SK-N-SH treated with all-trans-retinoic acid at 6 μM for 48 hours (cell line): ENCODE measurements around the gene OR10A3.

ENCODE experiments used
- ATAC-seq: fragments of 200-7000 bp; cut with Tn5 transposase; 3 replicates; pipeline ENCODE4 v1.9.1; 2020; ENCODE audit warnings: mild to moderate bottlenecking, moderate library complexity
- ARNTL ChIP-seq: fragments of 450-650 bp; formaldehyde crosslinking; IDR thresholded peaks from 2 replicates; pipeline ENCODE4 v1.5.0; 2020; ENCODE audit warnings: low read depth, mild to moderate bottlenecking, moderate library complexity, borderline replicate concordance
- BACH2 ChIP-seq: fragments of 250-450 bp; sonication (Bioruptor Pico); IDR thresholded peaks from 2 replicates; pipeline ENCODE4 v1.9.0; 2021; ENCODE audit warnings: mild to moderate bottlenecking, borderline replicate concordance
- CREB5 ChIP-seq: fragments of 250-450 bp; sonication (Bioruptor Pico); IDR thresholded peaks from 2 replicates; pipeline ENCODE4 v1.5.1; 2020; ENCODE audit warnings: low read depth, mild to moderate bottlenecking, moderate library complexity
- CSDC2 ChIP-seq: fragments of 250-450 bp; sonication (Bioruptor Pico); IDR thresholded peaks from 2 replicates; pipeline ENCODE4 v1.5.0; 2020; ENCODE audit warnings: mild to moderate bottlenecking, moderate library complexity
- ESRRG ChIP-seq: fragments of 250-450 bp; sonication (Bioruptor Pico); IDR thresholded peaks from 2 replicates; pipeline ENCODE4 v1.6.1; 2021; ENCODE audit warnings: mild to moderate bottlenecking
- GLIS3 ChIP-seq: fragments of 250-450 bp; sonication (Bioruptor Pico); IDR thresholded peaks from 2 replicates; pipeline ENCODE4 v1.5.0; 2020; ENCODE audit warnings: mild to moderate bottlenecking, moderate library complexity
- ISL1 ChIP-seq: fragments of 250-450 bp; sonication (Bioruptor Pico); IDR thresholded peaks from 2 replicates; pipeline ENCODE4 v2.1.2; 2022; ENCODE audit warnings: mild to moderate bottlenecking, moderate library complexity
- OSR1 ChIP-seq: fragments of 250-450 bp; sonication (Bioruptor Pico); IDR thresholded peaks from 2 replicates; pipeline ENCODE4 v1.8.0; 2022; ENCODE audit warnings: moderate library complexity, mild to moderate bottlenecking, inconsistent platforms
- PPARA ChIP-seq: fragments of 250-450 bp; sonication (Bioruptor Pico); IDR thresholded peaks from 2 replicates; pipeline ENCODE4 v1.5.0; 2020; ENCODE audit warnings: mild to moderate bottlenecking, borderline replicate concordance
- RARB ChIP-seq: fragments of 250-450 bp; sonication (Bioruptor Pico); IDR thresholded peaks from 2 replicates; pipeline ENCODE4 v1.8.0; 2021; ENCODE audit warnings: mild to moderate bottlenecking, moderate library complexity
- ZC3H10 ChIP-seq: fragments of 250-450 bp; sonication (Bioruptor Pico); IDR thresholded peaks from 2 replicates; pipeline ENCODE4 v1.5.1; 2021; ENCODE audit warnings: mild to moderate bottlenecking, moderate library complexity
- ZFP3 ChIP-seq: fragments of 250-450 bp; sonication (Bioruptor Pico); IDR thresholded peaks from 2 replicates; pipeline ENCODE4 v1.5.0; 2020; ENCODE audit warnings: mild to moderate bottlenecking, moderate library complexity
- ZFP30 ChIP-seq: fragments of 450-650 bp; formaldehyde crosslinking; IDR thresholded peaks from 2 replicates; pipeline ENCODE4 v1.5.0; 2022; ENCODE audit warnings: mild to moderate bottlenecking, moderate library complexity
- ZNF565 ChIP-seq: fragments of 450-650 bp; formaldehyde crosslinking; conservative IDR thresholded peaks from 2 replicates; pipeline ENCODE4 v1.5.0; 2020; ENCODE audit warnings: low read depth, mild to moderate bottlenecking, moderate library complexity
- ZNF70 ChIP-seq: fragments of 450-650 bp; formaldehyde crosslinking; IDR thresholded peaks from 2 replicates; pipeline ENCODE4 v1.5.0; 2020; ENCODE audit warnings: mild to moderate bottlenecking, moderate library complexity
- ZNF8 ChIP-seq: fragments of 450-650 bp; formaldehyde crosslinking; IDR thresholded peaks from 2 replicates; pipeline ENCODE4 v1.5.0; 2020; ENCODE audit warnings: mild to moderate bottlenecking, moderate library complexity
- TF ChIP-seq, protein P1 (sequence below): fragments of 250-450 bp; sonication (Bioruptor Pico); IDR thresholded peaks from 2 replicates; pipeline ENCODE4 v1.8.0; 2021; ENCODE audit warnings: low read depth, mild to moderate bottlenecking, moderate library complexity, borderline replicate concordance
- TF ChIP-seq, protein P2 (sequence below): fragments of 250-450 bp; sonication (Bioruptor Pico); IDR thresholded peaks from 2 replicates; pipeline ENCODE4 v1.8.0; 2020; ENCODE audit warnings: mild to moderate bottlenecking, moderate library complexity, borderline replicate concordance
- TF ChIP-seq, protein P3 (sequence below): fragments of 250-450 bp; sonication (Bioruptor Pico); IDR thresholded peaks from 2 replicates; pipeline ENCODE4 v1.5.0; 2020; ENCODE audit warnings: mild to moderate bottlenecking, moderate library complexity

Gene OR10A3

GRCh38 chr11:7983832-7984590 lies 42.5 kb upstream of the OR10A3 start:
- TF ChIP-seq ZFP3 (CRISPR knock-in tag): no peak
- no peak for TF ChIP-seq GLIS3 (CRISPR knock-in tag)
- no peak for TF ChIP-seq OSR1 (CRISPR knock-in tag)
- TF ChIP-seq ZNF8 (CRISPR knock-in tag): no peak
- TF ChIP-seq, protein P1, sequence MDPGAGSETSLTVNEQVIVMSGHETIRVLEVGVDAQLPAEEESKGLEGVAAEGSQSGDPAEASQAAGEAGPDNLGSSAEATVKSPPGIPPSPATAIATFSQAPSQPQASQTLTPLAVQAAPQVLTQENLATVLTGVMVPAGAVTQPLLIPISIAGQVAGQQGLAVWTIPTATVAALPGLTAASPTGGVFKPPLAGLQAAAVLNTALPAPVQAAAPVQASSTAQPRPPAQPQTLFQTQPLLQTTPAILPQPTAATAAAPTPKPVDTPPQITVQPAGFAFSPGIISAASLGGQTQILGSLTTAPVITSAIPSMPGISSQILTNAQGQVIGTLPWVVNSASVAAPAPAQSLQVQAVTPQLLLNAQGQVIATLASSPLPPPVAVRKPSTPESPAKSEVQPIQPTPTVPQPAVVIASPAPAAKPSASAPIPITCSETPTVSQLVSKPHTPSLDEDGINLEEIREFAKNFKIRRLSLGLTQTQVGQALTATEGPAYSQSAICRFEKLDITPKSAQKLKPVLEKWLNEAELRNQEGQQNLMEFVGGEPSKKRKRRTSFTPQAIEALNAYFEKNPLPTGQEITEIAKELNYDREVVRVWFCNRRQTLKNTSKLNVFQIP (CRISPR knock-in tag): no peak
- TF ChIP-seq, protein P2, sequence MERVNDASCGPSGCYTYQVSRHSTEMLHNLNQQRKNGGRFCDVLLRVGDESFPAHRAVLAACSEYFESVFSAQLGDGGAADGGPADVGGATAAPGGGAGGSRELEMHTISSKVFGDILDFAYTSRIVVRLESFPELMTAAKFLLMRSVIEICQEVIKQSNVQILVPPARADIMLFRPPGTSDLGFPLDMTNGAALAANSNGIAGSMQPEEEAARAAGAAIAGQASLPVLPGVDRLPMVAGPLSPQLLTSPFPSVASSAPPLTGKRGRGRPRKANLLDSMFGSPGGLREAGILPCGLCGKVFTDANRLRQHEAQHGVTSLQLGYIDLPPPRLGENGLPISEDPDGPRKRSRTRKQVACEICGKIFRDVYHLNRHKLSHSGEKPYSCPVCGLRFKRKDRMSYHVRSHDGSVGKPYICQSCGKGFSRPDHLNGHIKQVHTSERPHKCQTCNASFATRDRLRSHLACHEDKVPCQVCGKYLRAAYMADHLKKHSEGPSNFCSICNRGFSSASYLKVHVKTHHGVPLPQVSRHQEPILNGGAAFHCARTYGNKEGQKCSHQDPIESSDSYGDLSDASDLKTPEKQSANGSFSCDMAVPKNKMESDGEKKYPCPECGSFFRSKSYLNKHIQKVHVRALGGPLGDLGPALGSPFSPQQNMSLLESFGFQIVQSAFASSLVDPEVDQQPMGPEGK (CRISPR knock-in tag): no peak
- TF ChIP-seq ZC3H10 (CRISPR knock-in tag): no peak
- TF ChIP-seq ARNTL (CRISPR knock-in tag): no peak
- TF ChIP-seq ZNF565 (CRISPR knock-in tag): no peak
- TF ChIP-seq, protein P3, sequence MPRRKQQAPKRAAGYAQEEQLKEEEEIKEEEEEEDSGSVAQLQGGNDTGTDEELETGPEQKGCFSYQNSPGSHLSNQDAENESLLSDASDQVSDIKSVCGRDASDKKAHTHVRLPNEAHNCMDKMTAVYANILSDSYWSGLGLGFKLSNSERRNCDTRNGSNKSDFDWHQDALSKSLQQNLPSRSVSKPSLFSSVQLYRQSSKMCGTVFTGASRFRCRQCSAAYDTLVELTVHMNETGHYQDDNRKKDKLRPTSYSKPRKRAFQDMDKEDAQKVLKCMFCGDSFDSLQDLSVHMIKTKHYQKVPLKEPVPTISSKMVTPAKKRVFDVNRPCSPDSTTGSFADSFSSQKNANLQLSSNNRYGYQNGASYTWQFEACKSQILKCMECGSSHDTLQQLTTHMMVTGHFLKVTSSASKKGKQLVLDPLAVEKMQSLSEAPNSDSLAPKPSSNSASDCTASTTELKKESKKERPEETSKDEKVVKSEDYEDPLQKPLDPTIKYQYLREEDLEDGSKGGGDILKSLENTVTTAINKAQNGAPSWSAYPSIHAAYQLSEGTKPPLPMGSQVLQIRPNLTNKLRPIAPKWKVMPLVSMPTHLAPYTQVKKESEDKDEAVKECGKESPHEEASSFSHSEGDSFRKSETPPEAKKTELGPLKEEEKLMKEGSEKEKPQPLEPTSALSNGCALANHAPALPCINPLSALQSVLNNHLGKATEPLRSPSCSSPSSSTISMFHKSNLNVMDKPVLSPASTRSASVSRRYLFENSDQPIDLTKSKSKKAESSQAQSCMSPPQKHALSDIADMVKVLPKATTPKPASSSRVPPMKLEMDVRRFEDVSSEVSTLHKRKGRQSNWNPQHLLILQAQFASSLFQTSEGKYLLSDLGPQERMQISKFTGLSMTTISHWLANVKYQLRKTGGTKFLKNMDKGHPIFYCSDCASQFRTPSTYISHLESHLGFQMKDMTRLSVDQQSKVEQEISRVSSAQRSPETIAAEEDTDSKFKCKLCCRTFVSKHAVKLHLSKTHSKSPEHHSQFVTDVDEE (CRISPR knock-in tag): no peak
- no peak for TF ChIP-seq BACH2 (CRISPR knock-in tag)
- no peak for TF ChIP-seq ZFP30 (CRISPR knock-in tag)
- TF ChIP-seq CREB5 (CRISPR knock-in tag): no peak
- TF ChIP-seq CSDC2: no peak
- TF ChIP-seq RARB (CRISPR knock-in tag): no peak
- no peak for TF ChIP-seq ZNF70
- no peak for TF ChIP-seq ESRRG (CRISPR knock-in tag)
- no peak for TF ChIP-seq ISL1
- no peak for ATAC-seq

- TF ChIP-seq ESRRG (CRISPR knock-in tag): no peak
- TF ChIP-seq GLIS3 (CRISPR knock-in tag): no peak
- no peak for TF ChIP-seq ZC3H10 (CRISPR knock-in tag)
- no peak for TF ChIP-seq ISL1
- TF ChIP-seq ZFP30 (CRISPR knock-in tag): no peak
- TF ChIP-seq, protein P1 (CRISPR knock-in tag): no peak
- no peak for TF ChIP-seq BACH2 (CRISPR knock-in tag)
- no peak for ATAC-seq
These were observed 41.1 kb upstream of the OR10A3 start for GRCh38 chr11:7982582-7983119.

GRCh38 chr11:7981619-7982157 lies 40.2 kb upstream of the OR10A3 start:
- ATAC-seq: no peak
- TF ChIP-seq, protein P3 (CRISPR knock-in tag): no peak
- TF ChIP-seq ZNF8 (CRISPR knock-in tag): no peak
- TF ChIP-seq, protein P1 (CRISPR knock-in tag): no peak
- no peak for TF ChIP-seq BACH2 (CRISPR knock-in tag)
- no peak for TF ChIP-seq CSDC2
- TF ChIP-seq CREB5 (CRISPR knock-in tag): no peak
- TF ChIP-seq PPARA (CRISPR knock-in tag): no peak
- no peak for TF ChIP-seq RARB (CRISPR knock-in tag)
